Epidermal melanocyte (primary cell): ENCODE results near the gene FAM90A1.
"Not testable (repeated sequence)": the region's sequence is repeated elsewhere in the genome, so short reads cannot be mapped to it uniquely, and the experiment has no call there.

Source experiments
- DNase-seq: peaks from one replicate; pipeline ENCODE4 v3.0.0; 2011; ENCODE audit warnings: low spot score; ENCODE audit not compliant: insufficient read length

FAM90A1 gene

DNA sequence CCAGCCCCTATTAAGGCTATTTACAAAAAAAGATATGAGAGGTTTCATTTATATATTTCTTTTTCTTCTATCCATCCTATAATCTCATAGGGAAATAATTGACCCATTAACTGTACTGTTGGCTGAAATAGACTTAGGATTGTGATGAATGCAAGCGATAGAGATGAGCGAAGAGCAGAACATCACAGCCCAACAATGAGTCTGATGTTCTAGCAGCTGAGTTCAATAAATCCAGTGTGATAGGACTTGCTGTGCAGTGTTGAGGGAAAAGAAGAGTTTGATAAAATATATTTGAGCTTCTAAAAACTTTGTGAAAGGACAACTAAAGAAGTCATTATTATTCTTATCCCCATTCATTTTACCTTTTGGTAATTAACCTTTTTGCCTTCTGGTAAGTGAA lies 54.5 kb downstream of the FAM90A1 start:
- not testable (repeated sequence) for DNase-seq
